Activated CD8-positive, alpha-beta memory T cell treated with anti-CD3 and anti-CD28 coated beads for 24 hours (primary cell): ENCODE results near the gene NPC1L1.

Source experiments
- DNase-seq: peaks from one replicate; pipeline ENCODE4 v3.0.0-alpha.2; 2020

Gene NPC1L1, protein sequence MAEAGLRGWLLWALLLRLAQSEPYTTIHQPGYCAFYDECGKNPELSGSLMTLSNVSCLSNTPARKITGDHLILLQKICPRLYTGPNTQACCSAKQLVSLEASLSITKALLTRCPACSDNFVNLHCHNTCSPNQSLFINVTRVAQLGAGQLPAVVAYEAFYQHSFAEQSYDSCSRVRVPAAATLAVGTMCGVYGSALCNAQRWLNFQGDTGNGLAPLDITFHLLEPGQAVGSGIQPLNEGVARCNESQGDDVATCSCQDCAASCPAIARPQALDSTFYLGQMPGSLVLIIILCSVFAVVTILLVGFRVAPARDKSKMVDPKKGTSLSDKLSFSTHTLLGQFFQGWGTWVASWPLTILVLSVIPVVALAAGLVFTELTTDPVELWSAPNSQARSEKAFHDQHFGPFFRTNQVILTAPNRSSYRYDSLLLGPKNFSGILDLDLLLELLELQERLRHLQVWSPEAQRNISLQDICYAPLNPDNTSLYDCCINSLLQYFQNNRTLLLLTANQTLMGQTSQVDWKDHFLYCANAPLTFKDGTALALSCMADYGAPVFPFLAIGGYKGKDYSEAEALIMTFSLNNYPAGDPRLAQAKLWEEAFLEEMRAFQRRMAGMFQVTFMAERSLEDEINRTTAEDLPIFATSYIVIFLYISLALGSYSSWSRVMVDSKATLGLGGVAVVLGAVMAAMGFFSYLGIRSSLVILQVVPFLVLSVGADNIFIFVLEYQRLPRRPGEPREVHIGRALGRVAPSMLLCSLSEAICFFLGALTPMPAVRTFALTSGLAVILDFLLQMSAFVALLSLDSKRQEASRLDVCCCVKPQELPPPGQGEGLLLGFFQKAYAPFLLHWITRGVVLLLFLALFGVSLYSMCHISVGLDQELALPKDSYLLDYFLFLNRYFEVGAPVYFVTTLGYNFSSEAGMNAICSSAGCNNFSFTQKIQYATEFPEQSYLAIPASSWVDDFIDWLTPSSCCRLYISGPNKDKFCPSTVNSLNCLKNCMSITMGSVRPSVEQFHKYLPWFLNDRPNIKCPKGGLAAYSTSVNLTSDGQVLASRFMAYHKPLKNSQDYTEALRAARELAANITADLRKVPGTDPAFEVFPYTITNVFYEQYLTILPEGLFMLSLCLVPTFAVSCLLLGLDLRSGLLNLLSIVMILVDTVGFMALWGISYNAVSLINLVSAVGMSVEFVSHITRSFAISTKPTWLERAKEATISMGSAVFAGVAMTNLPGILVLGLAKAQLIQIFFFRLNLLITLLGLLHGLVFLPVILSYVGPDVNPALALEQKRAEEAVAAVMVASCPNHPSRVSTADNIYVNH (N-terminal part only)

DNA sequence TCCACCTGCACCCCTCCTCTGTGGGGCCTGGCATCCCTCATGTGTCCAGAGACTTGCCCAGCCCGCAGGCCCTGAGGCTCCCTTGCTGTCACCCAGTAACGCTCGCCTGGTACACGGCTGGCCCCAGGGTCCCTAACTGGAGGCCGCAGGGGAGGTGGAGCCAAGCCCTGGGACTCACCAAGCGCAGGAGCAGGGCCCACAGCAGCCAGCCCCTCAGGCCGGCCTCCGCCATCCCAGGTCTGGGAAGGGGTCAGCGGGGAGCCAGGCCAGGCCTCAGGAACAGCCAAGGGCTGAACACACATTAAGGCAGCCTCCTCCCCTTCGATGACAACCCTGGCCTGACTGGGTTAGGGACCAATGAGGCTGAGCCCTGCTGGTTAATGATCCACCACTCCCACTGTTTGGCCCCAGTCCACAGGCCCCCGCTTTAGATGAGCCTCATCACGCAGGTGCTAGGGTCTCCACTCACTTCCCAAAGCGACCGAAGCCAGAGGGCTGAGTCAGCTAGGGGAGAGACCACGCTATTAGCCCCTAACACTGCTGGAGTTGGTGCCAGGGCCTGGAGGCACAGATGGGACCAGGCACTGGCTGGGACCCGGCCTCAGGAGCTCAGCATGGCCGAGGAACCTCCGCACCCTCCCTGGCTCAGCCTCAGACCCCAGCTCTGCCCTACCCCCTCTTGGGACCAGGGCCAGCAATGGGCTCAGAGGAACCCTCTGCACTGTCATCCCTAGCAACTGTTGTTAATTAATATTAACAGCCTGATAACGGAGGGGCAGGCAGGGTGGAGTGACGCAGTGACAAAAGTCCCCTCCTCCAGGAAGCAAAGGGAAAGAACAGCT, at the start of gene NPC1L1:
Gene NPC1L1, minus strand, starts transcription at position 303 of the 842 bp plus-strand sequence. Its CDS starts 71 bp downstream, at position 232.
- no peak for DNase-seq

- no peak for DNase-seq
Measured at GRCh38 chr7:44590910-44591309, 49.8 kb upstream of the NPC1L1 start.

- DNase-seq = peak; percentile 73
Measured at GRCh38 chr7:44587843-44588711, 46.9 kb upstream of the NPC1L1 start.

DNA sequence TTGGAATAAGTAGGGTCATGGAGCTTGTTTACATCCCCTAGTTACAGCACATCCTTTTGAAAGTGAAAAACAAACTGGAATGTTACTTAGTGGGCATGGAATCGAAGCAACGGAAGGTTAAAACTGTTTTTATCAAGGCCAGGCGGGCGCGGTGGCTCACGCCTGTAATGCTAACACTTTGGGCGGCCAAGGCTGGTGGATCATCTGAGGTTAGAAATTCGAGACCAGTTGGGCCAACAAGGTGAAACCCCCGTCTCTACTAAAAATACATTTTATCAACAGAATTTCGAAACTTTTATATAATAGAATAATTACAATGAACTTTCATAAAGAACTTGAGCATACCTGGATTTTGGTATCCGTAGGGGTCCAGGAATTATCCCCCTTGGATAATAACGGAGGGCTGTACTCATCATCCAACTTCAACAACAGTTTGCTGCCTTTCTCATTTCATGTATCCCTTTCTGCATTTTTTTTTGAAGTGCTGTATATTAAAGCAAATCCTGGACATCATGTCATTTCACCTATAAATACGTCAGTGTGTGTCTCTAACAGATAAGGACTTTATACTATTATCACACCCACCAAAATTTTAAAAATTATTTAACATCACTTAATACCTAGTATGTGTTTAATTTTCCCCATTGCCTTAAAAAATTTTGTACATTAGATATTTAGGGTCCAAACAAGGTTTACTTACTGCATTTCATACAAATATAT, 42.2 kb upstream of the NPC1L1 start:
- DNase-seq = no peak

GRCh38 chr7:44581879-44582603, 40.9 kb upstream of the NPC1L1 start, which contains the start of gene TMED4:
Gene TMED4 (minus strand): TSS chr7:44582231. CDS start chr7:44582206, 25 bp downstream.
- DNase-seq = peak; percentile 100

- DNase-seq = peak; percentile 84
Measured at GRCh38 chr7:44580945-44581878, 40.1 kb upstream of the NPC1L1 start.

- DNase-seq = no peak
Measured at GRCh38 chr7:44576228-44576627, 35.1 kb upstream of the NPC1L1 start.

- no peak for DNase-seq
Measured at GRCh38 chr7:44575054-44575453, 33.9 kb upstream of the NPC1L1 start.

DNA sequence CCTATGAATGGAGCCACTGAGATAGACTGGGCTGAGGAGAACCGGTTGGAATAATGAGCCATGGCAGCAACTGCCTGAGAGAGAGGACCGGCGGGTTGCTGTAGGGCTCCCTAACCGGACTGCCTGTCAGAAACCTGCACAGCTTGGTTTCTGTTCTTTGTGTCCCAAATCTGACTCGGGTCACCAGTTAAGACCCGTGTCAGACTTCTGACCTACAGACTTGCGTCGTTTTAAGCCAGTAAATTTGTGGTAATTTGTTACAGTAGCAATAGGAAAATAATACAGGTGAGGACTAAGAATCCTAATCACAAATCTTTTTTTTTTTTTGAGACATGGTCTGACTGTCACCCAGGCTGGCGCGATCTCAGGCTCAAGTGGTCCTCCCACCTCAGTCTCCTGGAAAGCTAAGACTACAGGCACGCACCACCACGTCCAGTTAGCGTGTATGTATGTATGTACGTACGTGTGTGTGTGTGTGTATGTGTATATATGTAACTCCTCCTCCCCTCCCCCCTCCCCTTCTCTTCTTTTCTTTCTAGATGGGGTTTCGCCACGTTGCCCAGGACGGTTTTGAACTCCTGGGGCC, 33.2 kb upstream of the NPC1L1 start:
- no peak for DNase-seq

- DNase-seq = peak; percentile 93
Measured at GRCh38 chr7:44573464-44574286, 32.5 kb upstream of the NPC1L1 start, which contains the start of gene DDX56. Gene DDX56 (minus strand): TSS chr7:44573908. CDS start chr7:44573895, 13 bp downstream.

DNA sequence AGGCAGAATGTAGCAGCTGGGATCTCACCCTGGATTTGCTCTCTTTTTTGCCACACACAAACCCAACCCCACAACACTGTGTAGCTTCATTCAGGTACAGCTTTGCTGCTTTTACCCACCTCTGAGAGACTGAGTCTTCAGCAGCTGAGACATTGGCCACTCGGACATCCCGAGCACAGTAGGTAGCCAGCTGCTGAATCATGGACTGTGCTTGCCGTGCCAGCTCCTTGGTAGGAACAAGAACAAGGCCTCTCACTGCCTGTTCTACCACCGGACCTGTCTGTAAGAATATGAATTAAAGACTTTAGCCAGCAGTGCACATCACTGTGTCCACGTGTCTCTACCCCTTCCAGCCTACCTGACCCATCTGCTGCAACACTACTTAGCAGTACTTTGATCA, 31.6 kb upstream of the NPC1L1 start:
- no peak for DNase-seq

- DNase-seq = no peak
Measured at GRCh38 chr7:44569959-44570358, 28.8 kb upstream of the NPC1L1 start.

GRCh38 chr7:44568771-44569560, 27.8 kb upstream of the NPC1L1 start:
- DNase-seq = no peak

DNA sequence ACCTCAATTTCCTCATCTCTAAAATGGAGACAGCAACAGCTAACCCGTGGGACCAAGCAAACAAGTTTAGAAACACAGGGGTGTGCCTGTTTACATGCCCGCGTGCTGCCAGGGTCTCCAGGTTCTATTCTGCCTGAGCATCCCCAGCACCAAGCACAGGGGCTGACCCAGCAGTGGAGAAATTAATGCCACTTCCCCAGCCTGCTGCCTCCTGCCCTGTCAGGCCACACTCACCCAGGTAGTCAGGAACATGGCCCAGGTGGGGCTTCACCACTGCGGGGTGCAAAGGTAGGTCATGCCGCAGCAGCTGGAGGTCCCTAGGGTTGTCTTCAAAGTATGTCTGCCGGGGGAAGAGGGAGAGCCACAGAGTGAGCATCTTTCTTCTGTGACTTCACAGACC, 26.8 kb upstream of the NPC1L1 start:
- no peak for DNase-seq

DNA sequence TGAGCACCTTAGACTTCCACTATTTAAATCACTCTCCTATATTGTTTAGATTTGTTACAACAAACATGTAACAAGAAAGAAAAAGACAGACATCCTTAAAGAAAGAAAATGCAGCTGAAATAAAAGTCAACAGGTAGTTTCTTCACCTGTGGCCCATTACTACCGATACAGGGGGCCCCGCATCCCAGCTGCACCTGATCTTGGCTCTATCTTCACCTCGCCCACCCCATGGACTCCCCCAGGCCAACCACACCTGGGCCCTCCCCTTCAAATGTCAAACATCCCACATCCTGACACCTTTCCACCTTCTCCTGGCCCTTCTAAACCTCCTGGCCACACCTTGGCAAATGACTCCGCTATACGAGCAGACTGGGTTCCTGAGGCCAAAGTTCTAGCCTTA, 25.6 kb upstream of the NPC1L1 start:
- DNase-seq = no peak
